Measurements from ENCODE around the gene METTL9.

- TF ChIP-seq CTCF (conservative IDR thresholded peaks at IDR 0.05; ENCODE audit: low read length) = no peak
- TF ChIP-seq EZH2phosphoT487 (IDR thresholded peaks at IDR 0.05; ENCODE audit: borderline replicate concordance) = no peak
These were observed 37.9 kb downstream of the METTL9 start for GRCh38 chr16:21637032-21637968.

Measured in Loucy (cell line).